Large intestine (tissue), 3 donors: Measurements from ENCODE around the gene PLA2G4B. TPM values are rescaled to one million over a fixed set of nuclear protein-coding genes. Genes with fewer than 3 reads are reported as not detected.
A peak's percentile ranks its signal among the peaks of the same experiment; 100 is the strongest.

Experiments
- DNase-seq, 2 donors: peaks; one replicate each; pipeline versions ENCODE4 v3.0.0 to v3.0.0-alpha.2; 2013
- H3K27ac ChIP-seq: one replicate; pipeline ENCODE4 v1.5.1; 2013; ENCODE audit warnings: low read length
- H3K27me3 ChIP-seq: 2 replicates; pipeline ENCODE4 v1.6.1; 2013; ENCODE audit warnings: low read length; ENCODE audit not compliant: control insufficient read depth, insufficient read depth
- H3K36me3 ChIP-seq: 2 replicates; pipeline ENCODE4 v1.6.1; 2013; ENCODE audit warnings: low read length; ENCODE audit not compliant: control insufficient read depth, insufficient read depth
- H3K4me1 ChIP-seq: one replicate; pipeline ENCODE4 v1.6.1; 2013; ENCODE audit warnings: low read length; ENCODE audit not compliant: control insufficient read depth, insufficient read depth
- H3K4me3 ChIP-seq: one replicate; pipeline ENCODE4 v1.5.1; 2013; ENCODE audit warnings: low read length
- H3K9me3 ChIP-seq: one replicate; pipeline ENCODE4 v1.6.1; 2013; ENCODE audit warnings: mild to moderate bottlenecking, low read depth, low read length, moderate library complexity; ENCODE audit not compliant: control insufficient read depth
- WGBS: methylation state at CpG from one replicate; pipeline ENCODE4 v1.1.5; 2013; ENCODE audit warnings: low lambda C conversion rate; ENCODE audit not compliant: insufficient coverage; 5-methylcytosine and 5-hydroxymethylcytosine counted together
- polyA plus RNA-seq: library from polyadenylated mRNA; unstranded; fragments of 120-200 nt; gene quantifications from one replicate; pipeline ENCODE4 v1.2.1, GENCODE V29; 2013

The PLA2G4B gene
- polyA plus RNA-seq, 1 donor, result 10.4 TPM

GRCh38 chr15:41819455-41820050 lies 19.1 kb upstream of the PLA2G4B start:
- no peak overlapping the region for H3K4me3 ChIP-seq
- H3K36me3 ChIP-seq, result peaks cover 95% of the 10 kb centered on the region
- no peaks in the 10 kb centered on the region for H3K27me3 ChIP-seq
- no CpG with 5 or more reads among the region's 9 CpGs for WGBS
- DNase-seq, result no peak
- H3K27ac ChIP-seq, result no peak overlapping the region
- H3K9me3 ChIP-seq, result no peaks in the 10 kb centered on the region
- H3K4me1 ChIP-seq, result peaks cover 8% of the 10 kb centered on the region

- H3K4me1 ChIP-seq, result peaks cover 8% of the 10 kb centered on the region
- peaks cover 94% of the 10 kb centered on the region for H3K36me3 ChIP-seq
- no peaks in the 10 kb centered on the region for H3K27me3 ChIP-seq
- no peaks in the 10 kb centered on the region for H3K9me3 ChIP-seq
- no peak overlapping the region for H3K27ac ChIP-seq
- no CpG with 5 or more reads among the region's 6 CpGs for WGBS
- DNase-seq, result peak; percentile 30 to 50
- H3K4me3 ChIP-seq, result no peak overlapping the region
Measured at GRCh38 chr15:41820791-41821423, 17.7 kb upstream of the PLA2G4B start.

GRCh38 chr15:41821831-41822230 lies 16.8 kb upstream of the PLA2G4B start:
- H3K27me3 ChIP-seq, result no peaks in the 10 kb centered on the region
- H3K36me3 ChIP-seq, result peaks cover 88% of the 10 kb centered on the region
- peaks cover 8% of the 10 kb centered on the region for H3K4me1 ChIP-seq
- no peak for DNase-seq
- no CpG with 5 or more reads among the region's 4 CpGs for WGBS
- no peaks in the 10 kb centered on the region for H3K9me3 ChIP-seq
- H3K27ac ChIP-seq, result no peak overlapping the region
- H3K4me3 ChIP-seq, result no peak overlapping the region

- H3K9me3 ChIP-seq, result peaks cover 4% of the 10 kb centered on the region
- H3K4me3 ChIP-seq, result no peak overlapping the region
- H3K27me3 ChIP-seq, result no peaks in the 10 kb centered on the region
- H3K4me1 ChIP-seq, result peaks cover 8% of the 10 kb centered on the region
- H3K36me3 ChIP-seq, result peaks cover 82% of the 10 kb centered on the region
- DNase-seq, result no peak
- no CpG with 5 or more reads among the region's 6 CpGs for WGBS
- H3K27ac ChIP-seq, result no peak overlapping the region
Measured at GRCh38 chr15:41822471-41822870, 16.2 kb upstream of the PLA2G4B start.

GRCh38 chr15:41822957-41823356 lies 15.7 kb upstream of the PLA2G4B start:
- no peak for DNase-seq
- peaks cover 4% of the 10 kb centered on the region for H3K9me3 ChIP-seq
- H3K36me3 ChIP-seq, result peaks cover 77% of the 10 kb centered on the region
- H3K27me3 ChIP-seq, result no peaks in the 10 kb centered on the region
- peaks cover 8% of the 10 kb centered on the region for H3K4me1 ChIP-seq
- WGBS, result no CpG with 5 or more reads among the region's 6 CpGs
- H3K27ac ChIP-seq, result no peak overlapping the region
- H3K4me3 ChIP-seq, result no peak overlapping the region

GRCh38 chr15:41823502-41823901 lies 15.1 kb upstream of the PLA2G4B start:
- Histone ChIP-seq H3K27ac (no peak overlapping the region), H3K9me3 (peaks cover 4% of the 10 kb centered on the region), H3K4me1 (peaks cover 8% of the 10 kb centered on the region), H3K36me3 (peaks cover 72% of the 10 kb centered on the region), H3K4me3 (no peak overlapping the region), H3K27me3 (no peaks in the 10 kb centered on the region)
- no peak for DNase-seq
- WGBS, result no CpG with 5 or more reads among the region's 11 CpGs

GRCh38 chr15:41824062-41824745 lies 14.4 kb upstream of the PLA2G4B start:
- H3K4me3 ChIP-seq, result no peak overlapping the region
- peaks cover 4% of the 10 kb centered on the region for H3K9me3 ChIP-seq
- WGBS, result no CpG with 5 or more reads among the region's 19 CpGs
- H3K36me3 ChIP-seq, result peaks cover 65% of the 10 kb centered on the region
- peaks cover 14% of the 10 kb centered on the region for H3K4me1 ChIP-seq
- H3K27ac ChIP-seq, result no peak overlapping the region
- H3K27me3 ChIP-seq, result no peaks in the 10 kb centered on the region
- DNase-seq, result no peak

GRCh38 chr15:41825145-41825544 lies 13.5 kb upstream of the PLA2G4B start:
- Histone ChIP-seq H3K27me3 (no peaks in the 10 kb centered on the region), H3K36me3 (peaks cover 56% of the 10 kb centered on the region)
- no CpG with 5 or more reads among the region's 10 CpGs for WGBS

GRCh38 chr15:41825572-41826535 lies 12.8 kb upstream of the PLA2G4B start:
- peaks cover 4% of the 10 kb centered on the region for H3K9me3 ChIP-seq
- no peak overlapping the region for H3K27ac ChIP-seq
- no peak for DNase-seq
- H3K27me3 ChIP-seq, result no peaks in the 10 kb centered on the region
- no peak overlapping the region for H3K4me3 ChIP-seq
- peaks cover 16% of the 10 kb centered on the region for H3K4me1 ChIP-seq
- WGBS, result no CpG with 5 or more reads among the region's 13 CpGs
- H3K36me3 ChIP-seq, result peaks cover 52% of the 10 kb centered on the region

More at GRCh38 chr15:41825145-41825544, 13.5 kb upstream of the PLA2G4B start:
- Histone ChIP-seq H3K4me3 (no peak overlapping the region), H3K27ac (no peak overlapping the region), H3K4me1 (peaks cover 19% of the 10 kb centered on the region), H3K9me3 (peaks cover 4% of the 10 kb centered on the region)
- no peak for DNase-seq
